WTC11 (cell line): ENCODE measurements around the gene NNMT.

ENCODE experiments used
- CREM ChIP-seq: sonication (generic); formaldehyde crosslinking; IDR thresholded peaks from 2 replicates; pipeline ENCODE4 v1.8.1; 2022; ENCODE audit warnings: mild to moderate bottlenecking, missing genetic modification reagents, moderate library complexity
- MYBL2 ChIP-seq: sonication (generic); formaldehyde crosslinking; IDR thresholded peaks from 2 replicates; pipeline ENCODE4 v1.8.1; 2023; ENCODE audit warnings: mild to moderate bottlenecking, moderate library complexity, missing genetic modification reagents
- NFE2L1 ChIP-seq: sonication (generic); formaldehyde crosslinking; IDR thresholded peaks from 2 replicates; pipeline ENCODE4 v1.8.1; 2023; ENCODE audit warnings: missing genetic modification reagents
- PREB ChIP-seq: sonication (generic); formaldehyde crosslinking; IDR thresholded peaks from 2 replicates; pipeline ENCODE4 v1.8.1; 2022; ENCODE audit warnings: mild to moderate bottlenecking, missing genetic modification reagents, moderate library complexity, borderline replicate concordance
- SP1 ChIP-seq: sonication (generic); formaldehyde crosslinking; conservative IDR thresholded peaks from 2 replicates; pipeline ENCODE4 v1.8.1; 2022; ENCODE audit warnings: missing genetic modification reagents
- TCF7 ChIP-seq: sonication (generic); formaldehyde crosslinking; IDR thresholded peaks from 2 replicates; pipeline ENCODE4 v1.8.0; 2022; ENCODE audit warnings: mild to moderate bottlenecking, low read depth, missing genetic modification reagents, moderate library complexity
- TEAD4 ChIP-seq: sonication (generic); formaldehyde crosslinking; IDR thresholded peaks from 2 replicates; pipeline ENCODE4 v1.8.0; 2022; ENCODE audit warnings: mild to moderate bottlenecking, missing genetic modification reagents
- TF ChIP-seq, protein P1 (sequence below): fragments of 200-600 bp; IDR thresholded peaks from 2 replicates; pipeline ENCODE4 v1.8.0; 2022; ENCODE audit warnings: antibody characterized with exemption
- TF ChIP-seq, protein P2 (sequence below): sonication (generic); formaldehyde crosslinking; IDR thresholded peaks from 2 replicates; pipeline ENCODE4 v1.8.0; 2022; ENCODE audit warnings: mild to moderate bottlenecking, missing genetic modification reagents

- TF ChIP-seq TEAD4 (no peak), NFE2L1 (no peak), SP1 (CRISPR knock-in tag) (no peak), PREB (CRISPR knock-in tag) (no peak), TCF7 (CRISPR knock-in tag) (no peak), CREM (CRISPR knock-in tag) (no peak), MYBL2 (CRISPR knock-in tag) (no peak)
- TF ChIP-seq, protein P1, sequence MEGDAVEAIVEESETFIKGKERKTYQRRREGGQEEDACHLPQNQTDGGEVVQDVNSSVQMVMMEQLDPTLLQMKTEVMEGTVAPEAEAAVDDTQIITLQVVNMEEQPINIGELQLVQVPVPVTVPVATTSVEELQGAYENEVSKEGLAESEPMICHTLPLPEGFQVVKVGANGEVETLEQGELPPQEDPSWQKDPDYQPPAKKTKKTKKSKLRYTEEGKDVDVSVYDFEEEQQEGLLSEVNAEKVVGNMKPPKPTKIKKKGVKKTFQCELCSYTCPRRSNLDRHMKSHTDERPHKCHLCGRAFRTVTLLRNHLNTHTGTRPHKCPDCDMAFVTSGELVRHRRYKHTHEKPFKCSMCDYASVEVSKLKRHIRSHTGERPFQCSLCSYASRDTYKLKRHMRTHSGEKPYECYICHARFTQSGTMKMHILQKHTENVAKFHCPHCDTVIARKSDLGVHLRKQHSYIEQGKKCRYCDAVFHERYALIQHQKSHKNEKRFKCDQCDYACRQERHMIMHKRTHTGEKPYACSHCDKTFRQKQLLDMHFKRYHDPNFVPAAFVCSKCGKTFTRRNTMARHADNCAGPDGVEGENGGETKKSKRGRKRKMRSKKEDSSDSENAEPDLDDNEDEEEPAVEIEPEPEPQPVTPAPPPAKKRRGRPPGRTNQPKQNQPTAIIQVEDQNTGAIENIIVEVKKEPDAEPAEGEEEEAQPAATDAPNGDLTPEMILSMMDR, result no peak
- TF ChIP-seq, protein P2, sequence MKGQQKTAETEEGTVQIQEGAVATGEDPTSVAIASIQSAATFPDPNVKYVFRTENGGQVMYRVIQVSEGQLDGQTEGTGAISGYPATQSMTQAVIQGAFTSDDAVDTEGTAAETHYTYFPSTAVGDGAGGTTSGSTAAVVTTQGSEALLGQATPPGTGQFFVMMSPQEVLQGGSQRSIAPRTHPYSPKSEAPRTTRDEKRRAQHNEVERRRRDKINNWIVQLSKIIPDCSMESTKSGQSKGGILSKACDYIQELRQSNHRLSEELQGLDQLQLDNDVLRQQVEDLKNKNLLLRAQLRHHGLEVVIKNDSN (CRISPR knock-in tag), result no peak
These were observed 39.8 kb upstream of the NNMT start for GRCh38 chr11:114256176-114256966.
